ENCODE data around the gene CYBRD1.

GRCh38 chr2:171522788-171523087 is 464 bp downstream of the CYBRD1 start:
- no peak for TF ChIP-seq CTCF (IDR thresholded peaks at IDR 0.05; ENCODE audit: poor library complexity)
- TF ChIP-seq EZH2phosphoT487 (IDR thresholded peaks at IDR 0.05; ENCODE audit: low read depth, severe bottlenecking, unreplicated experiment): no peak

Measured in hepatocyte (in vitro differentiated cells).